ENCODE measurements around the gene FIZ1. TPM values are rescaled to one million over a fixed set of nuclear protein-coding genes. Genes with fewer than 3 reads are reported as not detected.

FIZ1 gene
- total RNA-seq, 1 experiment from 2014 or later: 21.5 TPM

DNA sequence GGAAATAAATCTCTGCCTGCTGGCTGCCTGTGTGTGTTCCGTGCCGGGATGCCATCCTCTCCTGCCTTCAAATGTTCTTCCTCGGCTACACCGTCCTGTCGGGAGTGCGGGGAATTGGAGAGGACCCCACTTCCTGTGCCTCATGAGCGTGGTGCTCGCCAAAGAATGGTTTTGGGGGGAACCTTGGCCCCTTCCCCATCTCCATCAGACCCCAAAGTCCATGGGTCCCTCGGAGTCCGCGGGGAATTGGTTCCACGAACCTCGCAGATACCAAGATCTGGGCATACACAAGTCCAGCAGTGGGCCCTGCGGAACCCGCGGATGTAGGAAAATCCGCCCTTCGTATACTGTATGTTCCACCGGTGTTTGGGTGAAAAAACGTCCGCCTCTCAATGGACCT lies 3.8 kb upstream of the FIZ1 start:
- H2AK5ac ChIP-seq (ENCODE audit: insufficient read length, low read length): no peak overlapping the region
- no CpG with 5 or more reads among the region's 21 CpGs for WGBS (ENCODE audit: extremely low coverage, insufficient read length, low lambda C conversion rate)
- H2AFZ ChIP-seq (ENCODE audit: low read length): no peak overlapping the region
- H3K4ac ChIP-seq (ENCODE audit: low read depth, low read length): no peak overlapping the region
- no peak overlapping the region for H2BK12ac ChIP-seq (ENCODE audit: insufficient read length, low read depth, low read length)
- Mint-ChIP-seq H3K4me3 (peak overlapping the region in 1 of 2 experiments; percentile 87; a peak in 1 of 5 replicates), H3K9me3 (peaks cover 2 to 4% of the 10 kb centered on the region in 2 experiments; a peak in 2 of 5 replicates), H3K27me3 (ENCODE audit: low read depth) (no peaks in the 10 kb centered on the region), H3K4me1 (peaks cover 40 to 41% of the 10 kb centered on the region in 2 experiments), H3K27ac (peak overlapping the region in 2 of 3 experiments; percentile 65 to 93; a peak in 4 of 7 replicates), H3K36me3 (ENCODE audit: insufficient read depth in 1 of 3, low read depth in 3 of 3) (peaks cover 10 to 15% (median 13%) of the 10 kb centered on the region in 3 experiments)
- no peak overlapping the region for H3K9ac ChIP-seq (ENCODE audit: extremely low read depth, insufficient read length, low read length)
- DNase-seq: no peak
- no peak overlapping the region for H3K56ac ChIP-seq (ENCODE audit: insufficient read length, low read depth, low read length)
- no peaks in the 10 kb centered on the region for H3K9me3 ChIP-seq (ENCODE audit: control insufficient read depth, low read depth, low read length)
- no peak overlapping the region for H2BK20ac ChIP-seq (ENCODE audit: low read depth, low read length, poor library complexity, severe bottlenecking)
- no peak overlapping the region for H3K18ac ChIP-seq (ENCODE audit: insufficient read length, low read depth, low read length)
- TF ChIP-seq CTCF (conservative IDR thresholded peaks at IDR 0.05): no peak
- no peak overlapping the region for H4K8ac ChIP-seq (replicated peaks; ENCODE audit: insufficient read length, low read depth, low read length)
- H4K20me1 ChIP-seq (ENCODE audit: control insufficient read depth, insufficient read depth, insufficient read length): no peaks in the 10 kb centered on the region
- H2BK5ac ChIP-seq (ENCODE audit: insufficient read length, low read length): no peak overlapping the region
- no peak overlapping the region for H3K14ac ChIP-seq (ENCODE audit: insufficient read depth, low read length)
- no peak overlapping the region for H2BK120ac ChIP-seq (ENCODE audit: low read depth, low read length, poor library complexity, severe bottlenecking)
- no peak overlapping the region for H4K91ac ChIP-seq (ENCODE audit: insufficient read length, low read depth, low read length)
- H3K27ac ChIP-seq (ENCODE audit: insufficient read length, low read depth, low read length): no peak overlapping the region
- no peak overlapping the region for H4K5ac ChIP-seq (ENCODE audit: insufficient read length, low read depth, low read length)
- H3K27me3 ChIP-seq (ENCODE audit: insufficient read depth, low read length): no peaks in the 10 kb centered on the region
- no peak overlapping the region for H3K4me2 ChIP-seq (ENCODE audit: insufficient read depth, insufficient read length, low read length)
- peaks cover 8% of the 10 kb centered on the region for H3K23me2 ChIP-seq (ENCODE audit: insufficient read length, low read depth, low read length, poor library complexity, severe bottlenecking)
- peaks cover 4% of the 10 kb centered on the region; the same call in 1 of the 2 replicates for H3K4me1 ChIP-seq (ENCODE audit: insufficient read depth, low read length)
- no peak overlapping the region for H3T11ph ChIP-seq (ENCODE audit: low read length)
- H3K79me2 ChIP-seq (ENCODE audit: insufficient read depth, low read length): no peaks in the 10 kb centered on the region; the same call in 1 of the 2 replicates
- H2BK15ac ChIP-seq (ENCODE audit: low read depth, low read length): no peak overlapping the region
- H3K23ac ChIP-seq (ENCODE audit: insufficient read length, low read depth, low read length): no peak overlapping the region
- H3K79me1 ChIP-seq (ENCODE audit: insufficient read depth, low read depth, low read length, poor library complexity, severe bottlenecking): peaks cover 4% of the 10 kb centered on the region
